Suprapubic skin (tissue), 4 donors: ENCODE measurements around the gene ASB6. TPM values are rescaled to one million over a fixed set of nuclear protein-coding genes. Genes with fewer than 3 reads are reported as not detected.

Source experiments
- DNase-seq, 2 donors: peaks; one replicate each; pipeline ENCODE4 v3.0.0-alpha.2; 2019; ENCODE audit warnings: low spot score in 2 of 2
- H3K27ac ChIP-seq: fragments of 200-600 bp; sonication (generic); one replicate; pipeline ENCODE4 v1.5.1; 2019
- H3K27me3 ChIP-seq: fragments of 200-600 bp; sonication (generic); one replicate; pipeline ENCODE4 v1.5.1; 2019
- H3K36me3 ChIP-seq: fragments of 200-600 bp; sonication (generic); one replicate; pipeline ENCODE4 v1.5.1; 2019
- H3K4me1 ChIP-seq: fragments of 200-600 bp; sonication (generic); one replicate; pipeline ENCODE4 v1.5.1; 2019
- H3K4me3 ChIP-seq: fragments of 200-600 bp; sonication (generic); one replicate; pipeline ENCODE4 v1.5.1; 2019; ENCODE audit warnings: mild to moderate bottlenecking
- H3K9me3 ChIP-seq: fragments of 200-600 bp; sonication (generic); one replicate; pipeline ENCODE4 v1.5.1; 2019
- EP300 ChIP-seq: sonication (generic); formaldehyde crosslinking; IDR thresholded peaks from one replicate; pipeline ENCODE4 v1.6.1; 2017; ENCODE audit warnings: antibody characterized with exemption
- POLR2A ChIP-seq, 2 donors: fragments of 450-650 bp; IDR thresholded peaks; one replicate each; pipeline ENCODE4 v1.6.1; 2017; ENCODE audit warnings: antibody characterized with exemption in 2 of 2, mild to moderate bottlenecking in 2 of 2, moderate library complexity in 2 of 2
- POLR2AphosphoS5 ChIP-seq, 3 donors: sonication (generic); formaldehyde crosslinking; IDR thresholded peaks; one replicate each; pipeline ENCODE4 v1.6.1; 2017; ENCODE audit warnings: antibody characterized with exemption in 3 of 3
- WGBS: methylation state at CpG from one replicate; pipeline ENCODE4 v1.1.5; 2018; 5-methylcytosine and 5-hydroxymethylcytosine counted together
- total RNA-seq, 4 donors: library from RNA; depleted of rRNA; stranded (reverse); fragments of >200 nt; gene quantifications; one replicate each; pipeline ENCODE4 v1.1.0, GENCODE V29; 2016
- TF ChIP-seq, protein P1 (sequence below), 2 donors: fragments of 200-600 bp in 1 of 2; fragments of 450-650 bp in 1 of 2; sonication (generic) in 1 of 2; IDR thresholded peaks; one replicate each; pipeline ENCODE4 v1.5.1; 2016 to 2019; ENCODE audit warnings: antibody characterized with exemption in 2 of 2, mild to moderate bottlenecking in 1 of 2, moderate library complexity in 1 of 2

ASB6 gene
- total RNA-seq, 4 donors from 2014 or later, result 25.6 to 41.5 (median 37.6) TPM

- Histone ChIP-seq H3K36me3 (no peaks in the 10 kb centered on the region), H3K4me3 (peak within 1 kb of the TSS; percentile 82), H3K4me1 (peaks cover 59% of the 10 kb centered on the region), H3K27ac (peak within 1 kb of the TSS; percentile 84), H3K9me3 (no peaks in the 10 kb centered on the region), H3K27me3 (no peaks in the 10 kb centered on the region)
- 0% methylated on average over 34 of the region's 55 CpGs for WGBS
- peak; percentile 92 to 95 for DNase-seq
- no peak for TF ChIP-seq EP300
- TF ChIP-seq POLR2AphosphoS5 (IDR thresholded peaks at IDR 0.05), result peak; percentile 89 to 99 (median 91)
- TF ChIP-seq POLR2A (IDR thresholded peaks at IDR 0.05), result peak; percentile 89 to 98
Measured at GRCh38 chr9:129626079-129626624, 15.8 kb downstream of the ASB6 start, which contains the start of gene NTMT1. TSS of gene NTMT1 (plus strand) at chr9:129626163. CDS start at chr9:129632704, 6,541 bp downstream.

DNA sequence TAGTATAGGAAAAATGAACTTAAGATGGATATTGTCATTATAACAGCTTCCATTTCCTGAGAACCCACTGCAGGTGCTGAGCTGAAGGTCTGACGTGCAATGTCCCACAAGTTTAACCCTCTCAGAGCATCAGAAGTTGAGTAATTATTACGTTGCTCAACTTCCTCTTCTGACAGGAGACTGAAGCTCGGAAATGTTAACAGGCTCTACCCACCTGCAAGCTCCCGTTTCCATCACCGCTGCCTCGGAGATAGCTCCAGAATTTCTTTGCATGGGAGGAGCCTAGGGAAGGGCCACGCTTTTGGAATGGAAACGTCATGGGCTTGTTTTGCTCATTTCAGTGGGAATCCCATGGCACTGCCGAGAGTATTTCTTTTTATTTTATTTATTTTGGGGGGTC is 17.0 kb downstream of the ASB6 start:
- no peak overlapping the region for H3K27ac ChIP-seq

GRCh38 chr9:129624168-129624759 is 17.7 kb downstream of the ASB6 start:
- TF ChIP-seq, protein P1, sequence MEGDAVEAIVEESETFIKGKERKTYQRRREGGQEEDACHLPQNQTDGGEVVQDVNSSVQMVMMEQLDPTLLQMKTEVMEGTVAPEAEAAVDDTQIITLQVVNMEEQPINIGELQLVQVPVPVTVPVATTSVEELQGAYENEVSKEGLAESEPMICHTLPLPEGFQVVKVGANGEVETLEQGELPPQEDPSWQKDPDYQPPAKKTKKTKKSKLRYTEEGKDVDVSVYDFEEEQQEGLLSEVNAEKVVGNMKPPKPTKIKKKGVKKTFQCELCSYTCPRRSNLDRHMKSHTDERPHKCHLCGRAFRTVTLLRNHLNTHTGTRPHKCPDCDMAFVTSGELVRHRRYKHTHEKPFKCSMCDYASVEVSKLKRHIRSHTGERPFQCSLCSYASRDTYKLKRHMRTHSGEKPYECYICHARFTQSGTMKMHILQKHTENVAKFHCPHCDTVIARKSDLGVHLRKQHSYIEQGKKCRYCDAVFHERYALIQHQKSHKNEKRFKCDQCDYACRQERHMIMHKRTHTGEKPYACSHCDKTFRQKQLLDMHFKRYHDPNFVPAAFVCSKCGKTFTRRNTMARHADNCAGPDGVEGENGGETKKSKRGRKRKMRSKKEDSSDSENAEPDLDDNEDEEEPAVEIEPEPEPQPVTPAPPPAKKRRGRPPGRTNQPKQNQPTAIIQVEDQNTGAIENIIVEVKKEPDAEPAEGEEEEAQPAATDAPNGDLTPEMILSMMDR (IDR thresholded peaks at IDR 0.05), result peak; percentile 37 to 66
- TF ChIP-seq POLR2AphosphoS5 (IDR thresholded peaks at IDR 0.05), result no peak
- Histone ChIP-seq H3K27me3 (peaks cover 7% of the 10 kb centered on the region), H3K9me3 (no peaks in the 10 kb centered on the region), H3K4me1 (peaks cover 58% of the 10 kb centered on the region), H3K27ac (no peak overlapping the region), H3K4me3 (no peak overlapping the region), H3K36me3 (no peaks in the 10 kb centered on the region)
- 32% methylated on average over 12 of the region's 12 CpGs for WGBS
- DNase-seq, result peak in 1 of 2 donors; percentile 76

More for the DNA sequence above, 17.0 kb downstream of the ASB6 start:
- H3K9me3 ChIP-seq, result no peaks in the 10 kb centered on the region
- H3K27me3 ChIP-seq, result no peaks in the 10 kb centered on the region
- no peaks in the 10 kb centered on the region for H3K36me3 ChIP-seq
- TF ChIP-seq, protein P1 (IDR thresholded peaks at IDR 0.05), result no peak
- TF ChIP-seq POLR2A (IDR thresholded peaks at IDR 0.05) (no peak), POLR2AphosphoS5 (IDR thresholded peaks at IDR 0.05) (no peak), EP300 (no peak)
- H3K4me1 ChIP-seq, result peaks cover 59% of the 10 kb centered on the region
- WGBS, result 26% methylated on average over 9 of the region's 9 CpGs
- DNase-seq, result no peak
- peak overlapping the region; percentile 82 for H3K4me3 ChIP-seq

GRCh38 chr9:129623331-129623730 is 18.6 kb downstream of the ASB6 start:
- H3K27me3 ChIP-seq, result peaks cover 7% of the 10 kb centered on the region
- H3K36me3 ChIP-seq, result no peaks in the 10 kb centered on the region
- no peaks in the 10 kb centered on the region for H3K9me3 ChIP-seq
- H3K4me1 ChIP-seq, result peaks cover 49% of the 10 kb centered on the region
- no peak overlapping the region for H3K27ac ChIP-seq
- no peak overlapping the region for H3K4me3 ChIP-seq
- TF ChIP-seq EP300 (no peak), POLR2A (IDR thresholded peaks at IDR 0.05) (no peak), POLR2AphosphoS5 (IDR thresholded peaks at IDR 0.05) (no peak)
- TF ChIP-seq, protein P1 (IDR thresholded peaks at IDR 0.05), result no peak
- no peak for DNase-seq
- 66% methylated on average over 6 of the region's 6 CpGs for WGBS

GRCh38 chr9:129620669-129621295 is 21.2 kb downstream of the ASB6 start, which contains the start of gene C9orf50:
TSS of gene C9orf50 (minus strand) at chr9:129621101. CDS start at chr9:129620574, 527 bp downstream.
- Histone ChIP-seq H3K36me3 (no peaks in the 10 kb centered on the region), H3K27me3 (peaks cover 7% of the 10 kb centered on the region), H3K9me3 (no peaks in the 10 kb centered on the region), H3K4me3 (peak within 1 kb of the TSS; percentile 61), H3K4me1 (peaks cover 28% of the 10 kb centered on the region), H3K27ac (peak within 1 kb of the TSS; percentile 1)
- TF ChIP-seq EP300, result no peak
- TF ChIP-seq POLR2A (IDR thresholded peaks at IDR 0.05), result no peak
- WGBS, result 41% methylated on average over 10 of the region's 21 CpGs
- no peak for DNase-seq
